ENCODE results near the gene TMEM115.

Gene TMEM115

DNA sequence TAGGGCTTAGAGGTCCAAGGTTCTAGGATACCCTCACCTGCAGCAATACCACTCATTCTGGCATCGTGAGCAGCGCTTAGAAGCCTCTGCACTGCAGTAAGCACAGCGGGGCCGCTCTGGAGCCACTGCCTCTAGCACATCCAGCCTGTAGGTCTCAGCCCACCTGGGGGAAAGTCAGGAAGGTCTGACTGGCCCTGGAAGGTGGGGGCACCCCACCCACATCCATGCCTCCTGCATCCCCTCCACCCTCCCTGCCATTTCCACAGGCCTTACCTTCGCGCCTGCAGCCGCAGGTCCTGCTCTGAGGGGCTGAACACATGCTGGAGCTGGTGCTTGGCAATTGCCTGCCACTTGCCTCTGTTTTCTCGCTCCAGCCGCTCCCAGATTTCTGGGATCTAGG, 17.8 kb downstream of the TMEM115 start (continued):
- TF ChIP-seq, protein P1, sequence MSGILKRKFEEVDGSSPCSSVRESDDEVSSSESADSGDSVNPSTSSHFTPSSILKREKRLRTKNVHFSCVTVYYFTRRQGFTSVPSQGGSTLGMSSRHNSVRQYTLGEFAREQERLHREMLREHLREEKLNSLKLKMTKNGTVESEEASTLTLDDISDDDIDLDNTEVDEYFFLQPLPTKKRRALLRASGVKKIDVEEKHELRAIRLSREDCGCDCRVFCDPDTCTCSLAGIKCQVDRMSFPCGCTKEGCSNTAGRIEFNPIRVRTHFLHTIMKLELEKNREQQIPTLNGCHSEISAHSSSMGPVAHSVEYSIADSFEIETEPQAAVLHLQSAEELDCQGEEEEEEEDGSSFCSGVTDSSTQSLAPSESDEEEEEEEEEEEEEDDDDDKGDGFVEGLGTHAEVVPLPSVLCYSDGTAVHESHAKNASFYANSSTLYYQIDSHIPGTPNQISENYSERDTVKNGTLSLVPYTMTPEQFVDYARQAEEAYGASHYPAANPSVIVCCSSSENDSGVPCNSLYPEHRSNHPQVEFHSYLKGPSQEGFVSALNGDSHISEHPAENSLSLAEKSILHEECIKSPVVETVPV (CRISPR knock-in tag; IDR thresholded peaks at IDR 0.05) = no peak

DNA sequence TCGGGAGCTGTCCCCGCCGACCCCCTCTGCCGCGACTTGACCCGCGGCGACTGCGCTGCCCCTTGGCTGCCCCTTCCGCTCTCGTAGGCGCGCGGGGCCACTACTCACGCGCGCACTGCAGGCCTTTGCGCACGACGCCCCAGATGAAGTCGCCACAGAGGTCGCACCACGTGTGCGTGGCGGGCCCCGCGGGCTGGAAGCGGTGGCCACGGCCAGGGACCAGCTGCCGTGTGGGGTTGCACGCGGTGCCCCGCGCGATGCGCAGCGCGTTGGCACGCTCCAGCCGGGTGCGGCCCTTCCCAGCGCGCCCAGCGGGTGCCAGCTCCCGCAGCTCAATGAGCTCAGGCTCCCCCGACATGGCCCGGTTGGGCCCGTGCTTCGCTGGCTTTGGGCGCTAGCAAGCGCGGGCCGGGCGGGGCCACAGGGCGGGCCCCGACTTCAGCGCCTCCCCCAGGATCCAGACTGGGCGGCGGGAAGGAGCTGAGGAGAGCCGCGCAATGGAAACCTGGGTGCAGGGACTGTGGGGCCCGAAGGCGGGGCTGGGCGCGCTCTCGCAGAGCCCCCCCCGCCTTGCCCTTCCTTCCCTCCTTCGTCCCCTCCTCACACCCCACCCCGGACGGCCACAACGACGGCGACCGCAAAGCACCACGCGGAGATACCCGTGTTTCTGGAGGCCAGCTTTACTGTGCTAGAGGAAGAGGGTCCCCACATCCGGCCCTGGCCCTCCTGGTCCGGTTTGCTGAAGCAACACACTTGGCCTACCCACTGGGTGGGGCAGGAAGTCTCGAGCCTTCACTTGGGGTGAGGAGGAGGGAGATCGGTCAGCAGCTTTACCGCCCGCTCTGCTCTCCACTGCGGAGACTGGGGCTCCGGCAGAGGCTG, 18.6 kb downstream of the TMEM115 start, which contains the start of gene RASSF1:
TSS of gene RASSF1 (minus strand) at position 389 of the 882 bp plus-strand sequence. CDS start at position 358, 31 bp downstream.
- no peak for ATAC-seq
- TF ChIP-seq TCF4 (CRISPR knock-in tag; IDR thresholded peaks at IDR 0.05; ENCODE audit: borderline replicate concordance) = no peak
- no peak for TF ChIP-seq ZC3H10 (CRISPR knock-in tag; IDR thresholded peaks at IDR 0.05)
- no peak for TF ChIP-seq ESRRG (CRISPR knock-in tag; IDR thresholded peaks at IDR 0.05)
- no peak for TF ChIP-seq GLIS3 (CRISPR knock-in tag; IDR thresholded peaks at IDR 0.05)
- TF ChIP-seq RARB (CRISPR knock-in tag; IDR thresholded peaks at IDR 0.05) = no peak
- TF ChIP-seq, protein P1 (CRISPR knock-in tag; IDR thresholded peaks at IDR 0.05) = no peak
- TF ChIP-seq ZNF70 (CRISPR knock-in tag; IDR thresholded peaks at IDR 0.05) = no peak
- no peak for TF ChIP-seq ZNF565 (CRISPR knock-in tag; conservative IDR thresholded peaks at IDR 0.05; ENCODE audit: low read depth)
- TF ChIP-seq, protein P2, sequence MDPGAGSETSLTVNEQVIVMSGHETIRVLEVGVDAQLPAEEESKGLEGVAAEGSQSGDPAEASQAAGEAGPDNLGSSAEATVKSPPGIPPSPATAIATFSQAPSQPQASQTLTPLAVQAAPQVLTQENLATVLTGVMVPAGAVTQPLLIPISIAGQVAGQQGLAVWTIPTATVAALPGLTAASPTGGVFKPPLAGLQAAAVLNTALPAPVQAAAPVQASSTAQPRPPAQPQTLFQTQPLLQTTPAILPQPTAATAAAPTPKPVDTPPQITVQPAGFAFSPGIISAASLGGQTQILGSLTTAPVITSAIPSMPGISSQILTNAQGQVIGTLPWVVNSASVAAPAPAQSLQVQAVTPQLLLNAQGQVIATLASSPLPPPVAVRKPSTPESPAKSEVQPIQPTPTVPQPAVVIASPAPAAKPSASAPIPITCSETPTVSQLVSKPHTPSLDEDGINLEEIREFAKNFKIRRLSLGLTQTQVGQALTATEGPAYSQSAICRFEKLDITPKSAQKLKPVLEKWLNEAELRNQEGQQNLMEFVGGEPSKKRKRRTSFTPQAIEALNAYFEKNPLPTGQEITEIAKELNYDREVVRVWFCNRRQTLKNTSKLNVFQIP (CRISPR knock-in tag; IDR thresholded peaks at IDR 0.05; ENCODE audit: borderline replicate concordance, low read depth) = no peak
- TF ChIP-seq SNAI2 (CRISPR knock-in tag; IDR thresholded peaks at IDR 0.05) = no peak
- no peak for TF ChIP-seq ZNF8 (CRISPR knock-in tag; IDR thresholded peaks at IDR 0.05)
- no peak for TF ChIP-seq PPARA (CRISPR knock-in tag; IDR thresholded peaks at IDR 0.05; ENCODE audit: borderline replicate concordance)
- TF ChIP-seq, protein P3, sequence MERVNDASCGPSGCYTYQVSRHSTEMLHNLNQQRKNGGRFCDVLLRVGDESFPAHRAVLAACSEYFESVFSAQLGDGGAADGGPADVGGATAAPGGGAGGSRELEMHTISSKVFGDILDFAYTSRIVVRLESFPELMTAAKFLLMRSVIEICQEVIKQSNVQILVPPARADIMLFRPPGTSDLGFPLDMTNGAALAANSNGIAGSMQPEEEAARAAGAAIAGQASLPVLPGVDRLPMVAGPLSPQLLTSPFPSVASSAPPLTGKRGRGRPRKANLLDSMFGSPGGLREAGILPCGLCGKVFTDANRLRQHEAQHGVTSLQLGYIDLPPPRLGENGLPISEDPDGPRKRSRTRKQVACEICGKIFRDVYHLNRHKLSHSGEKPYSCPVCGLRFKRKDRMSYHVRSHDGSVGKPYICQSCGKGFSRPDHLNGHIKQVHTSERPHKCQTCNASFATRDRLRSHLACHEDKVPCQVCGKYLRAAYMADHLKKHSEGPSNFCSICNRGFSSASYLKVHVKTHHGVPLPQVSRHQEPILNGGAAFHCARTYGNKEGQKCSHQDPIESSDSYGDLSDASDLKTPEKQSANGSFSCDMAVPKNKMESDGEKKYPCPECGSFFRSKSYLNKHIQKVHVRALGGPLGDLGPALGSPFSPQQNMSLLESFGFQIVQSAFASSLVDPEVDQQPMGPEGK (CRISPR knock-in tag; IDR thresholded peaks at IDR 0.05; ENCODE audit: borderline replicate concordance) = no peak
- TF ChIP-seq OSR1 (CRISPR knock-in tag; IDR thresholded peaks at IDR 0.05) = no peak
- TF ChIP-seq CSDC2 (CRISPR knock-in tag; IDR thresholded peaks at IDR 0.05) = no peak
- TF ChIP-seq ZFP3 (CRISPR knock-in tag; IDR thresholded peaks at IDR 0.05) = no peak
- TF ChIP-seq ARNTL (CRISPR knock-in tag; IDR thresholded peaks at IDR 0.05; ENCODE audit: borderline replicate concordance, low read depth) = no peak

DNA sequence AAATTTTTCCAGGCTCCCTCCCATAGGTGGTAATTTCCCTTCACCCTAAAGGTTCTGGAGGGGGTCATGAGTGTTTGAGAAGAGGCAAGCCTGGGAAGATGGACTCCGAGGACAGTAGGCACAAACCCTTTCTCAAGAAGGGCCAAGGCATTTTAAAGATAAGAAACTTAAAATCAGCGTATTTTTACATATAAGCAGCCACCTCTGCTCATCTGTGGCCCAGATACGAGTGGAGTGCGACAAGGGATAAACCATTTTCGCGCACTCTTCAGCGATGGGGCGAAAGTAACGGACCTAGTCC, 19.2 kb downstream of the TMEM115 start:
- TF ChIP-seq CSDC2 (CRISPR knock-in tag; IDR thresholded peaks at IDR 0.05) (no peak), ZC3H10 (CRISPR knock-in tag; IDR thresholded peaks at IDR 0.05) (no peak), PPARA (CRISPR knock-in tag; IDR thresholded peaks at IDR 0.05; ENCODE audit: borderline replicate concordance) (no peak), SNAI2 (CRISPR knock-in tag; IDR thresholded peaks at IDR 0.05) (no peak)
- TF ChIP-seq, protein P1 (CRISPR knock-in tag; IDR thresholded peaks at IDR 0.05) = no peak
- ATAC-seq = no peak

DNA sequence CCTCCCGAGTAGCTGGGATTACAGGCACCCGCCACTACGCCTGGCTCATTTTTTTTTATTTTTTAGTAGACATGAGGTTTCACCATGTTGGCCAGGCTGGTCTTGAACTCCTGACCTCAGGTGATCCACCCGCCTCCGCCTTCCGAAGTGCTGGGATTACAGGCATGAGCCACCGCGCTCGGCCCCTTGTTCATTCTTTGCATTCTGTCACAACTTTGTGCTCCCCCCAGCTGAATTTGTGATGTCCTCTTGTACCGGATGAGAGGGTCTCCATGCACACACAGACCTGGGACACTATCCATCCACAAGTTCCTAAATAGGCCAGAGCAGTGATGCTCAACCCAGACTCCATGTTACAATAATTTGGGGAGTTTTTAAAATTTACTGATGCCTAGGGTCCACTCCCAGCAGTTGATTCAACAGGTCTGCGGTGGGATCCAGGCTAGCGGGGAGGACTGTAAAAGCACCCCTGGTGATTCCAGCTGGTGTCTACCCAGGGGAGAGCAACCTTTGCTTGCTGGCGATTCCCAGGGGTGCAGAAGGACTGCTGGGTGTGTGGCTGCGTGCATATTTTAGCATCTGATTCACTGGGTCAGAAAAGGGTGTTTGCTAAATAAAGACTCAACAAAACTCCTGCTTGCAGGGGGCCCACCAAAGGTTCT, 19.7 kb downstream of the TMEM115 start:
- TF ChIP-seq OSR1 (CRISPR knock-in tag; IDR thresholded peaks at IDR 0.05) = no peak
- TF ChIP-seq ZNF8 (CRISPR knock-in tag; IDR thresholded peaks at IDR 0.05) = no peak
- TF ChIP-seq, protein P3 (CRISPR knock-in tag; IDR thresholded peaks at IDR 0.05; ENCODE audit: borderline replicate concordance) = no peak
- TF ChIP-seq GLIS3 (CRISPR knock-in tag; IDR thresholded peaks at IDR 0.05) = no peak
- TF ChIP-seq TOX (CRISPR knock-in tag; IDR thresholded peaks at IDR 0.05; ENCODE audit: borderline replicate concordance) = no peak
- TF ChIP-seq ZFP30 (CRISPR knock-in tag; IDR thresholded peaks at IDR 0.05) = no peak
- TF ChIP-seq ZNF565 (CRISPR knock-in tag; conservative IDR thresholded peaks at IDR 0.05; ENCODE audit: low read depth) = no peak
- no peak for TF ChIP-seq CSDC2 (CRISPR knock-in tag; IDR thresholded peaks at IDR 0.05)
- ATAC-seq = no peak

Measured in SK-N-SH treated with all-trans-retinoic acid at 6 μM for 48 hours (cell line).